B cell (primary cell): ENCODE data around the gene EHBP1.

Source experiments
- CTCF ChIP-seq: fragments of 200-600 bp; IDR thresholded peaks from one replicate; pipeline ENCODE4 v1.8.0; 2022; ENCODE audit warnings: antibody characterized with exemption, mild to moderate bottlenecking
- EZH2 ChIP-seq: IDR thresholded peaks from 2 replicates; pipeline ENCODE4 v1.6.1; 2012; ENCODE audit warnings: borderline replicate concordance, low read depth, mild to moderate bottlenecking, moderate library complexity, low read length; ENCODE audit not compliant: insufficient read depth, poor library complexity, severe bottlenecking

GRCh38 chr2:62992561-62992960, 287.0 kb downstream of the EHBP1 start:
- TF ChIP-seq CTCF (no peak), EZH2 (no peak)
